ENCODE results near the gene NEK5. TPM values are rescaled to one million over a fixed set of nuclear protein-coding genes. Genes with fewer than 3 reads are reported as not detected.
"Not testable (repeated sequence)": the region's sequence is repeated elsewhere in the genome, so short reads cannot be mapped to it uniquely, and the experiment has no call there.

NEK5 gene
- total RNA-seq, 4 donors from 2014 or later: 0.12 to 0.35 (median 0.27) TPM; not detected in 1

GRCh38 chr13:52085421-52085820 is 43.5 kb downstream of the NEK5 start:
- no peaks in the 10 kb centered on the region for H3K36me3 ChIP-seq
- 70 to 79% methylated on average over 2 of the region's 2 CpGs for WGBS, 2 donors (ENCODE audit: low coverage in 1 of 2)

GRCh38 chr13:52084981-52085380 is 43.9 kb downstream of the NEK5 start:
- ATAC-seq, H3K36me3 ChIP-seq, H3K9me3 ChIP-seq, H3K27ac ChIP-seq, H3K4me1 ChIP-seq, H3K4me3 ChIP-seq, H3K27me3 ChIP-seq: not testable (repeated sequence)
- 89 to 100% methylated on average over 3 of the region's 3 CpGs for WGBS, 2 donors (ENCODE audit: low coverage in 1 of 2)

More at GRCh38 chr13:52085421-52085820, 43.5 kb downstream of the NEK5 start:
- no peak for ATAC-seq
- no peak overlapping the region for H3K27ac ChIP-seq
- H3K27me3 ChIP-seq: no peaks in the 10 kb centered on the region
- TF ChIP-seq EP300 (IDR thresholded peaks at IDR 0.05) (no peak), CTCF (IDR thresholded peaks at IDR 0.05) (no peak), POLR2A (IDR thresholded peaks at IDR 0.05) (no peak), POLR2AphosphoS5 (IDR thresholded peaks at IDR 0.05) (no peak)
- H3K9me3 ChIP-seq: no peaks in the 10 kb centered on the region
- H3K4me1 ChIP-seq: no peaks in the 10 kb centered on the region
- no peak overlapping the region for H3K4me3 ChIP-seq

- TF ChIP-seq POLR2A (IDR thresholded peaks at IDR 0.05) (no peak), EP300 (IDR thresholded peaks at IDR 0.05) (no peak), CTCF (IDR thresholded peaks at IDR 0.05) (no peak), POLR2AphosphoS5 (IDR thresholded peaks at IDR 0.05) (no peak)
- H3K4me1 ChIP-seq: no peaks in the 10 kb centered on the region
- no peak for ATAC-seq
- 63 to 82% methylated on average over 1 to 2 of the region's 4 CpGs for WGBS, 2 donors (ENCODE audit: low coverage in 1 of 2)
- no peak overlapping the region for H3K4me3 ChIP-seq
- no peaks in the 10 kb centered on the region for H3K9me3 ChIP-seq
- no peaks in the 10 kb centered on the region for H3K27me3 ChIP-seq
- H3K36me3 ChIP-seq: no peaks in the 10 kb centered on the region
- H3K27ac ChIP-seq: no peak overlapping the region
Observed at GRCh38 chr13:52082601-52083000, 46.3 kb downstream of the NEK5 start.

- H3K36me3 ChIP-seq, H3K27me3 ChIP-seq, H3K9me3 ChIP-seq, H3K27ac ChIP-seq, ATAC-seq, H3K4me3 ChIP-seq, H3K4me1 ChIP-seq: not testable (repeated sequence)
- no CpG with 5 or more reads among the region's 36 CpGs for WGBS, 2 donors (ENCODE audit: low coverage in 1 of 2)
Observed at GRCh38 chr13:52079891-52080290, 49.0 kb downstream of the NEK5 start.

- no peak for ATAC-seq
- WGBS, 2 donors (ENCODE audit: low coverage in 1 of 2): 75 to 92% methylated on average over 1 of the region's 1 CpG
- Histone ChIP-seq H3K4me1 (no peaks in the 10 kb centered on the region), H3K36me3 (no peaks in the 10 kb centered on the region), H3K27me3 (no peaks in the 10 kb centered on the region), H3K27ac (no peak overlapping the region), H3K4me3 (no peak overlapping the region), H3K9me3 (peaks cover 0 to 33% (median 0%) of the 10 kb centered on the region in 3 donors)
- no peak for TF ChIP-seq EP300 (IDR thresholded peaks at IDR 0.05)
- no peak for TF ChIP-seq POLR2AphosphoS5 (IDR thresholded peaks at IDR 0.05)
- no peak for TF ChIP-seq CTCF (IDR thresholded peaks at IDR 0.05)
- TF ChIP-seq POLR2A (IDR thresholded peaks at IDR 0.05): no peak
Observed at GRCh38 chr13:52070929-52071523, 57.8 kb downstream of the NEK5 start.

- Histone ChIP-seq H3K9me3 (peaks cover 0 to 42% (median 0%) of the 10 kb centered on the region in 3 donors), H3K4me3 (no peak overlapping the region), H3K27me3 (no peaks in the 10 kb centered on the region), H3K4me1 (peaks cover 0 to under 1% (median 0%) of the 10 kb centered on the region in 3 donors), H3K36me3 (no peaks in the 10 kb centered on the region), H3K27ac (no peak overlapping the region)
- ATAC-seq: no peak
- no peak for TF ChIP-seq POLR2A (IDR thresholded peaks at IDR 0.05)
- no peak for TF ChIP-seq EP300 (IDR thresholded peaks at IDR 0.05)
- no peak for TF ChIP-seq CTCF (IDR thresholded peaks at IDR 0.05)
- no peak for TF ChIP-seq POLR2AphosphoS5 (IDR thresholded peaks at IDR 0.05)
Observed at GRCh38 chr13:52067237-52067636, 61.6 kb downstream of the NEK5 start.
